Activated CD4-positive, alpha-beta T cell treated with anti-CD3 and anti-CD28 coated beads, Interleukin-2, Interleukin-4, amounts not matched to agents 100 ng/mL and 50 ng/mL, durations not matched to agents 16 hours and 8 hours (primary cell): Measurements from ENCODE around the gene HTR3E.
"Not testable (repeated sequence)": the region's sequence is repeated elsewhere in the genome, so short reads cannot be mapped to it uniquely, and the experiment has no call there.

Experiments used
- DNase-seq: peaks from one replicate; pipeline ENCODE4 v3.0.0-alpha.2; 2020; ENCODE audit warnings: low spot score

The HTR3E gene, protein sequence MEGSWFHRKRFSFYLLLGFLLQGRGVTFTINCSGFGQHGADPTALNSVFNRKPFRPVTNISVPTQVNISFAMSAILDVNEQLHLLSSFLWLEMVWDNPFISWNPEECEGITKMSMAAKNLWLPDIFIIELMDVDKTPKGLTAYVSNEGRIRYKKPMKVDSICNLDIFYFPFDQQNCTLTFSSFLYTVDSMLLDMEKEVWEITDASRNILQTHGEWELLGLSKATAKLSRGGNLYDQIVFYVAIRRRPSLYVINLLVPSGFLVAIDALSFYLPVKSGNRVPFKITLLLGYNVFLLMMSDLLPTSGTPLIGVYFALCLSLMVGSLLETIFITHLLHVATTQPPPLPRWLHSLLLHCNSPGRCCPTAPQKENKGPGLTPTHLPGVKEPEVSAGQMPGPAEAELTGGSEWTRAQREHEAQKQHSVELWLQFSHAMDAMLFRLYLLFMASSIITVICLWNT

DNA sequence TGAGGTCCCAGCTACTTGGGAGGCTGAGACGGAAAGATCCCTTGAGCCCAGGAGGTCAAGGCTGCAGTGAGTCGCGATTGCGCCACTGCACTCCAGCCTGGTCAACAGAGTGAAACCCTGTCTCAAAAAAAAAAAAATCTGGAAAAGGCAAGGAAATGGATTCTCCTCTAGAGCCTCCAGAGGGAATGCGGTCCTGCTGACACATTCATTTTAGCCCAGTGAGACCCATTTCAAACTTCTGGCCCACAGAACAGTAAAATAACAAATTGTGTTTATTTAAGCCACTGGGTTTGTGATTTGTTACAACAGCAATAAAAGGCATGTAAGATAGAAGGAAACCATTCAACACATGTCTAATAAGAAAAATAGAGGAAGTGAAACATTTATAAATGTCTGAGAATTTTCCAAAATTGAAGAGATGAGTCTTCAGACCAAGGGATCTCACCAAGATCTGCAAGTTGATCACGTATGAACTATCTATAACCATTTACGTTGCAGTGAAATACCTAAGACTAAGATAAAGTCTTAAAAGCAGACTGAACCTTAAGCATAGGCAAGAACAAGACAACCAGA, at the start of gene HTR3E:
Gene HTR3E, plus strand, starts transcription at position 254 of the 573 bp plus-strand sequence. CDS start 466 bp downstream, outside the sequence.
- no peak for DNase-seq

DNA sequence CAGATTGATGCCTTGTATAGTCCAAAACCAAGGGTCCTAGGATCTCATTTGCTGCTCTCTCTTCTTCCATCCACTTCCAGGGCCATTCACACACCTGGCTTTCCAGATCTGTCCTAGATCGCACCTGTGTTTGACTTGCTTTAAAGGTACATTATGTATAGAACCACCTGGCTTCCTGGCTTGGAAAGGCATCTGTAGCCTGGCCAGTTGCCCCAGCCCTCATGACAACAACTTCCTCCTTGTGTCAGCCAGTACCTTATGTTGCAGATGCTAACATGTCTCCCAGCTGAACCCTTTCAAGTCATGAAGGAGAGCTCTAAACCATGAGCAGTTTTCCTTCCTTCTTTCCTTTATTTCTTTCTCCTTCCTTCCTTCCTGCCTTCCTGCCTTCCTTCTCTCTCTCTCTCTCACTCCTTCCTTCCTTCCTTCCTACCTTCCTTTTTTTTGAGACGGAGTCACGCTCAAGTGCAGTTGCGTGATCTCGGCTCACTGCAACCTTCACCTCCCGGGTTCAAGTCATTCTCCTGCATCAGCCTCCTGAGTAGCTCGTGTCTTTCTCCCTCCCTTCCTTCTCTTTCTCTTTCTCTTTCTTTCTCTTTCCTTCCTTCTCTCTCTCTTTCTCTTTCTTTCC, 46.5 kb upstream of the HTR3E start:
- no peak for DNase-seq

DNA sequence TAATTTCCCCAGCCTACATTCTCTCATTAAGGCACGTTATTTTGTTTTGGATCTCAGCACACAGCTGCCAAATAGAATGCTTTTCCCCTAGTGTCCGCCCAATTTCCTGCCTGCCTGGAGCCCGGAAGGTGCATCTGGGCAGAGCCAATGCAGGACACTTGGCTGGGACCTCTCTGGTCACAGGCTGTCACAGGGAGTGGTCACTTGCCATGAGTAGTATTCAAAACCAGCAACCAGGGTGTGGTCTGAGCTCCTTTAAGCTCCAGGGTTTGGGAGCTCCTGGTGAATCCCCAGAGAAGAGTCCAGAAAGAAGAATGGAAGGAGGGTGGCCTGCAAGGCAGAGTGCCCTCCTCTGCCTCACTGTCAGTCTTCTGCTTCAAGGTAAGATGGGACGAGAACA, 44.1 kb upstream of the HTR3E start, which contains the start of gene HTR3C:
Gene HTR3C, plus strand, starts transcription at position 281 of the 400 bp plus-strand sequence. Its CDS starts 34 bp downstream, at position 315.
- no peak for DNase-seq

DNA sequence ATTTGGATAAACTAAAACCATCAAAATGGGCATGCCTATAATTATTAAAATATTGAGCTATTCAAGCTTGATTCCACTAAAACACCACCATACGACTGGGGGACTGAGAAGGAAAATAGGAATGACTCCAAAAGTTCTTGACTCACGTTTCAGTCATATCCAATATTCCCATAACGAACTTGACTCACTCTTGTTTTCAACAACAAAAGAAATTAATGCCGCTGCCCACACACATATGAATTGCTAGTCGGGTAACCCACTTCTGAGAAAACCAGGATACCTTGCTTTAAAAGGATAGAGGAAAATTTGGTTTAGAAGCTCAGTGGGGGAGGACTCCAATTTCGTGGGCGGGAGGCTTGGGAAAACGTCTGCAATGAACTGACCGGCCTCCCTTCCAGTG, 38.8 kb upstream of the HTR3E start:
- DNase-seq: no peak

DNA sequence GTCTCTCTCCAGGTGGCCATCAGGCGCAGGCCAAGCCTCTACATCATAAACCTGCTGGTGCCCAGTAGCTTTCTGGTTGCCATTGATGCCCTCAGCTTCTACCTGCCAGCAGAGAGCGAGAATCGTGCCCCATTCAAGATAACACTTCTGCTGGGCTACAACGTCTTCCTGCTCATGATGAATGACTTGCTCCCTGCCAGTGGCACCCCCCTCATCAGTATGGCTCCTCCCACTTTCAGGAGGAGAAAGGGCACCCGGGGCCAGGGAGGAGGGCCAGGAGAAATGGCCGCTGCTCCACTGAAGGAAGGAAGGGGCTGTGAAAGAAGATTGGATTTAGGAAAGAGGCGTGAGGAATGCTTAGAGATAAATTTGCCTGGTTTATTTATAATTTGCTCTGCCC, 37.4 kb upstream of the HTR3E start:
- no peak for DNase-seq

GRCh38 chr3:184062637-184063036, 34.2 kb upstream of the HTR3E start:
- DNase-seq: no peak

DNA sequence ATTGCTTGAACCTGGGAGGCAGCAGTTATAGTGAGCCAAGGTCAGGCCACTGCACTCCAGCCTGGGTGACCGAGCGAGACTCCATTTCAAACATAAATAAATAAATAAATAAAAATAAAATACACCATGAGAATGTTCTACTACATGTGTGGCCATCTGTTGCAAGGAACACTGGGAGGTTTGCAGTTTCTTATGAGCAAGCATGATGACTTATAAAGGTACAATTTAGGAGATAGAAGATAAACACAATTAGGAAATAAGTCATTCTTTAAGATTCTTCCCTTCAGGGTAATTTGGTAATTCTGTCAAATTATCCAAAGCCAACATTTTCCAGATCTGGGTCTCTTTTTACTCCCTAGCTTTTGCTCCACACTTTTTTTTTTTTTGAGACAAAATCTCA, 30.7 kb upstream of the HTR3E start:
- no peak for DNase-seq

DNA sequence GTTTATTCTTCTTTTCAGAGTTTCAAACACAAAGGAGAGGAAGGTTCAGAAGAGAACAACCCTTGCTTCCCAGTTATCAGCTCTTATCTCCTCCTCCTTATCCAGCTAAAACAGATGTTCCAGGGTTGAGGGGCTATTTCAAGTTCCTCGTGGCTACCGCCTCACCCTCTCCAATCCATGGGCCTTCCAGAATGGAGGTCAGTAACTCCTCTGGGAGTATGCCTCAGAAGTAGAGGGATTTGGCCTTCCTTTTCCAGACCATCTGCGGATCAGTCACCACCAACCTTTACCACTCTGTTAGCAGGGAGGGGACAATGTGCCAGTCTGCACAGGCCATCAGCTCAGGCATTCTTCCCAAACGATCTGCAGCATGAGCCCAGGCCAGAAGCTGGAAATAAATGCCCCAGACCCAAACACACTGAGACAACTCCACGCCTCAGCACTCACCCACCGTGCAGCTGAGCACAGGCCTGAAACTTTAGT, 29.2 kb upstream of the HTR3E start:
- DNase-seq: no peak

DNA sequence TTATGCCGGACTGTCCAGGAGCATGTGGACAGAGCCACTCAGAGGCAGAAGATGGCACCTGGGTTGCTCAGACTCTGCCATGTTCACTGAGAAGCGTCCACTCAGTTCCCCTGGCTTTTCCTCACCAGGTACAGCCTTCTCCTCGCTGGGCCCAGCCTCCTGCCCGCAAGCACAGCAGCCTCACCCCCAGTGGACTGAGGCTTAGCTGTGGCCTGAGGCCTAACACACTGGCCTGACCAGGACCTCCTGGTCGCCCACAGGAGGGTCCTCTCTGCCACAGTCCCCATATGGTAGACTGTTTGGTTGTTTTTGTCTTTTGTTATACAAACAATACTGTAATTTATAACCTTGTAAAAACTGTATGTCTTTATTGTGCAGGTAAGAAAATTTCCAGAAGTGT, 28.5 kb upstream of the HTR3E start:
- no peak for DNase-seq

- DNase-seq: not testable (repeated sequence)
Observed at GRCh38 chr3:184071142-184071541, 25.7 kb upstream of the HTR3E start.

- DNase-seq: no peak
Observed at GRCh38 chr3:184073621-184074020, 23.2 kb upstream of the HTR3E start.

- DNase-seq: no peak
Observed at GRCh38 chr3:184075901-184076300, 21.0 kb upstream of the HTR3E start.

- no peak for DNase-seq
Observed at GRCh38 chr3:184077881-184078280, 19.0 kb upstream of the HTR3E start.

- DNase-seq: no peak
Observed at GRCh38 chr3:184078851-184079250, 18.0 kb upstream of the HTR3E start.

GRCh38 chr3:184081116-184081830, 15.6 kb upstream of the HTR3E start:
- DNase-seq: no peak

GRCh38 chr3:184082034-184082433, 14.8 kb upstream of the HTR3E start:
- no peak for DNase-seq

DNA sequence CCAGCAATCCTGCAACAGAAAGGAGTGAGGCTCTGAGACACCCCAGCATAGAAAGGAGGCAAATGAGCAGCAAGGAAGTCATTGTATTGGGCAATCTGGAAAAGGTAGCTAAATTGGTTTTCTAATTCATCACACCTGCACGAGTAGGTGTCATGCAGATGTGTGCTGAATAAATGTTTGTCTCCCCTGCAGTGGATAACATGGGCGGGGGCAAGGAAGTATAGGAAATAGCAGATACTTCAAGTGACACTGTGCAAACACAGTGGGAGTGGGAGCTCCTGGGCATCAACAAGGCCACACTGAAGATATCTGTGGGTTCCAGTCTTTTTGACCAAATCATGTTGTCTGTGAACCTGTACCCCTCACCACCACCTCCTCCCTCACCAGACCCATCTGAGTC, 14.4 kb upstream of the HTR3E start:
- no peak for DNase-seq

DNA sequence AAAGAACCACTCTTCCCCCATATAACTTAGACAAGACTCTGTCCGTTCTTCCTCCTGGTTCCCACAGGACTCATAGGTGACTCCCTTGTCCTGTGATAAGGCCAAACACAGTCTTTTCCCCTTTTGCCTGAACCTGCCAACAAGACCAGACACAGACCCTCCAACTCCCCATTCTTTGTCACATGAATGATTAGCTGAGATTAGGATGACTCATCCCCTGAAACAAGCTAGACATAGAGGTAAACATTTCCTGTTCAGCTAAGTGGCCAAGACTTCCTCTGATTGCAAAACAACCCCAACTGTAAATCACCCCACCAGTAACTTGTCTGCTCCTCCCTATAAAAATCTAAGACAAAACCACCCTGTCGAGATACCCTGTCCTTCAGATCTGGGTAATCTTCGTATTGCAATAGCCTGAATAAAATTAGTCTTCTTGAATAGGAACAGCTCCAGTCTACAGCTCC, 11.4 kb upstream of the HTR3E start:
- DNase-seq: peak; percentile 47

GRCh38 chr3:184092199-184092598, 4.7 kb upstream of the HTR3E start:
- DNase-seq: no peak

GRCh38 chr3:184097556-184097955, 692 bp downstream of the HTR3E start:
- DNase-seq: no peak

GRCh38 chr3:184099806-184100686, 3.2 kb downstream of the HTR3E start:
- DNase-seq: no peak
